Calu3 (cell line): ENCODE data around the gene AHNAK. TPM values are rescaled to one million over a fixed set of nuclear protein-coding genes. Genes with fewer than 3 reads are reported as not detected.

ENCODE experiments used
- BruUV-seq: library from RNA; stranded (reverse); fragments of 400-500 nt; replicated peaks from 2 replicates; lab custom pipeline; 2021; lab: Mats Ljungman, UMichigan
- CTCF ChIA-PET: fragments of 300-600 bp; sonication (Branson Sonifier 250); formaldehyde crosslinking; loops from one replicate; lab custom pipeline; 2022; ENCODE audit warnings: antibody characterized with exemption; lab: Charles Lee
- DNase-seq: peaks from one replicate; pipeline ENCODE4 v3.0.0; 2022
- H3K27ac Mint-ChIP-seq: one replicate; pipeline ENCODE4 v1.8.0; 2022; ENCODE audit warnings: mixed read lengths; ENCODE audit not compliant: unreplicated experiment
- H3K27me3 Mint-ChIP-seq: one replicate; pipeline ENCODE4 v1.8.0; 2022; ENCODE audit warnings: mixed read lengths; ENCODE audit not compliant: unreplicated experiment
- H3K36me3 Mint-ChIP-seq: one replicate; pipeline ENCODE4 v1.8.0; 2022; ENCODE audit warnings: mild to moderate bottlenecking, moderate library complexity, mixed read lengths; ENCODE audit not compliant: insufficient read depth, unreplicated experiment
- H3K4me1 Mint-ChIP-seq: one replicate; pipeline ENCODE4 v1.8.0; 2022; ENCODE audit warnings: mild to moderate bottlenecking, low read depth, mixed read lengths; ENCODE audit not compliant: unreplicated experiment
- H3K4me3 Mint-ChIP-seq: one replicate; pipeline ENCODE4 v1.8.0; 2022; ENCODE audit warnings: mild to moderate bottlenecking, low read depth, moderate library complexity, mixed read lengths; ENCODE audit not compliant: unreplicated experiment
- H3K9me3 Mint-ChIP-seq: one replicate; pipeline ENCODE4 v1.8.0; 2022; ENCODE audit warnings: low read depth, mixed read lengths; ENCODE audit not compliant: unreplicated experiment
- intact Hi-C: fragments of 100-400 bp; cut with micrococcal nuclease; formaldehyde crosslinking; loops from one replicate; pipeline ENCODE4 v1.10.0; 2022; ENCODE audit not compliant: unreplicated experiment
- total RNA-seq: library from RNA; stranded (reverse); gene quantifications from 2 replicates; pipeline ENCODE4 v1.2.3, GENCODE V29; 2022
- TF ChIP-seq, protein P1 (sequence below): fragments of 200-600 bp; IDR thresholded peaks from one replicate; pipeline ENCODE4 v1.8.0; 2022; ENCODE audit warnings: antibody characterized with exemption; ENCODE audit not compliant: unreplicated experiment

The AHNAK gene
- total RNA-seq, 1 experiment from 2014 or later: 246 TPM

DNA sequence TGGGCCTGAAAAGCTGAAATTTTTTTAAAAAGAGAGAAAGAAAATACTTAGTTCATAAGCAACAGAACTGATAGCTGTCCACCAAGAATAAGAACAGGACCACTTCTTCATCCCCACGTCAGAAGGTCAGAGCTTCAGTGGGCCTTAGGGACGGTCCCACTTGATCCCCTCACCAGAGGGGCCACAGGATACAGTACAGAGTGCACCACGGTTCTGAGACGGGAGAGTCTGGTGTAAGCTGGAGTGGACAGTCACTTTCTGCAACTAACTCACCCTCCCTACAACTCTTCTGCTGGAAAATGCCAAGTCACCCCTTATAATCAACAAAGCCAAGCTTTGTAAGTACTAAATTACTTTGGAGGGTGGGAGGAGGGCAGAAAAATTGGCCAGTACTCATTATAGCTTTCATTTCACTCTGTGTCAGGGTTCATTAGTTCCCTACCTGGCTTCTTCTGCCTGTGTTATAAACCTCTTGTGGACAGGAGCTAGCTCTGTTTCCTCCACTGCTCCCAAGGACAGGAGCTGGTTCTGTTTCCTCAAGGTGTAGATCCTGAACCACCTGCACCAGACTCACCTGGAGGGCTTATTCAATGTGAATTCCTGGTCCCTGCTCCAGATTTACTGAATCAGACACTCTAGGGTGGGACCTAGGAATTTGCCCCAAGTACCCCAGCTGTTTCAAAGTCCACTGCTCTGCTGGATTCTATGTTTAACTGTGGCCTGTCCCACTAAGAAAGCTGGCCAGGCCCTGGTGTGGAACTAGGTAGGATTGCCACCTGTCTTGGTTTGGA is 88.2 kb downstream of the AHNAK start:
- BruUV-seq: no TSS peak
- Mint-ChIP-seq H3K27me3 (no peaks in the 10 kb centered on the region), H3K4me3 (no peak overlapping the region), H3K9me3 (no peaks in the 10 kb centered on the region), H3K36me3 (peaks cover 1% of the 10 kb centered on the region), H3K4me1 (no peaks in the 10 kb centered on the region), H3K27ac (no peak overlapping the region)
- intact Hi-C loops: no loop called here
- DNase-seq: no peak
- CTCF ChIA-PET: interaction anchor here (0.5 to 1.5 kb wide), 3 partner anchors 13 to 37 kb away, joined by 3 to 5 read pairs (median 3); no protein-coding TSS in a partner anchor
- TF ChIP-seq, protein P1, sequence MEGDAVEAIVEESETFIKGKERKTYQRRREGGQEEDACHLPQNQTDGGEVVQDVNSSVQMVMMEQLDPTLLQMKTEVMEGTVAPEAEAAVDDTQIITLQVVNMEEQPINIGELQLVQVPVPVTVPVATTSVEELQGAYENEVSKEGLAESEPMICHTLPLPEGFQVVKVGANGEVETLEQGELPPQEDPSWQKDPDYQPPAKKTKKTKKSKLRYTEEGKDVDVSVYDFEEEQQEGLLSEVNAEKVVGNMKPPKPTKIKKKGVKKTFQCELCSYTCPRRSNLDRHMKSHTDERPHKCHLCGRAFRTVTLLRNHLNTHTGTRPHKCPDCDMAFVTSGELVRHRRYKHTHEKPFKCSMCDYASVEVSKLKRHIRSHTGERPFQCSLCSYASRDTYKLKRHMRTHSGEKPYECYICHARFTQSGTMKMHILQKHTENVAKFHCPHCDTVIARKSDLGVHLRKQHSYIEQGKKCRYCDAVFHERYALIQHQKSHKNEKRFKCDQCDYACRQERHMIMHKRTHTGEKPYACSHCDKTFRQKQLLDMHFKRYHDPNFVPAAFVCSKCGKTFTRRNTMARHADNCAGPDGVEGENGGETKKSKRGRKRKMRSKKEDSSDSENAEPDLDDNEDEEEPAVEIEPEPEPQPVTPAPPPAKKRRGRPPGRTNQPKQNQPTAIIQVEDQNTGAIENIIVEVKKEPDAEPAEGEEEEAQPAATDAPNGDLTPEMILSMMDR: no peak

DNA sequence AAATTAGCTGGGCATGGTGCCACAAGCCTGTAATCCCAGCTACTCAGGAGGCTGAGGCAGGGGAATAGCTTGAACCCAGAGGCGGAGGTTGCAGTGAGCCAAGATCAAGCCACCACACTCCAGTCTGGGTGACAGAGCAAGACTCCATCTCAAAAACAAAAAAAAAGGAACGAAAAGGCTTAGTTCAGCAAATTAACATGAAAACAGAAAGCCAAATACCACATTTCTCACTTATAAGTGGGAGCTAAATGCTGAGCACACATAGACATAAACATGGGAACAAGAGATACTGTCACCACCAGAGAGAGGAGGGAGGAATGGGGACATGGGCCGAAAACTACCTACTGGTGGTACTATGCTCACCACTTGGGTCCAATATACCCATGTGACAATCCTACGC is 89.1 kb downstream of the AHNAK start:
- no peak overlapping the region for H3K4me3 Mint-ChIP-seq
- no peaks in the 10 kb centered on the region for H3K4me1 Mint-ChIP-seq
- no peaks in the 10 kb centered on the region for H3K27me3 Mint-ChIP-seq
- no peaks in the 10 kb centered on the region for H3K9me3 Mint-ChIP-seq
- H3K27ac Mint-ChIP-seq: no peak overlapping the region
- intact Hi-C loops: no loop called here
- CTCF ChIA-PET: interaction anchor here (0.5 to 1.5 kb wide), 2 partner anchors 12 to 38 kb away, joined by 3 to 5 read pairs; no protein-coding TSS in a partner anchor
- no TSS peak for BruUV-seq
- H3K36me3 Mint-ChIP-seq: no peaks in the 10 kb centered on the region
- TF ChIP-seq, protein P1: no peak
- DNase-seq: no peak

DNA sequence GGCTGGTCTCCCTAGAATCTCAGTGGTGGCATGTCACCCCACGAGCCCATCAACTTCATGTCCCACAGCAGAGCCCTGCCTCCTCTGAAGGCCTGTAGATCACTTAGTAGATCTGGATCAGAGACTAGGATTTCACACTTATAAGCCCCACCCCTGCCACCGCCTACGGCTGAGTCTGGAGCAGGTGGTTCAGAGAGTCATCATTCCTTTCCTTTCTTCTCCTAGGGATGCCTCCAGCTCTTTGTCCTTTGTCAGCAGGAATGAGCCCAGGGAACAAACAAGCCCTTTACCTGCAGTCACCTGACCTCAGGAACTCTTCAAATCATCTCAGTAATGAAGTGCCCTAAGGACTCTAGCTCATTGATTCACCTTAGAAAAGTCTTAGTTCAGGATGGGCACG is 90.0 kb downstream of the AHNAK start:
- no peak for DNase-seq
- TF ChIP-seq, protein P1: no peak
- Mint-ChIP-seq H3K36me3 (no peaks in the 10 kb centered on the region), H3K4me1 (no peaks in the 10 kb centered on the region), H3K9me3 (no peaks in the 10 kb centered on the region), H3K27me3 (no peaks in the 10 kb centered on the region), H3K27ac (no peak overlapping the region), H3K4me3 (no peak overlapping the region)
- CTCF ChIA-PET: no interaction called here
- no TSS peak for BruUV-seq
- intact Hi-C loops: no loop called here

DNA sequence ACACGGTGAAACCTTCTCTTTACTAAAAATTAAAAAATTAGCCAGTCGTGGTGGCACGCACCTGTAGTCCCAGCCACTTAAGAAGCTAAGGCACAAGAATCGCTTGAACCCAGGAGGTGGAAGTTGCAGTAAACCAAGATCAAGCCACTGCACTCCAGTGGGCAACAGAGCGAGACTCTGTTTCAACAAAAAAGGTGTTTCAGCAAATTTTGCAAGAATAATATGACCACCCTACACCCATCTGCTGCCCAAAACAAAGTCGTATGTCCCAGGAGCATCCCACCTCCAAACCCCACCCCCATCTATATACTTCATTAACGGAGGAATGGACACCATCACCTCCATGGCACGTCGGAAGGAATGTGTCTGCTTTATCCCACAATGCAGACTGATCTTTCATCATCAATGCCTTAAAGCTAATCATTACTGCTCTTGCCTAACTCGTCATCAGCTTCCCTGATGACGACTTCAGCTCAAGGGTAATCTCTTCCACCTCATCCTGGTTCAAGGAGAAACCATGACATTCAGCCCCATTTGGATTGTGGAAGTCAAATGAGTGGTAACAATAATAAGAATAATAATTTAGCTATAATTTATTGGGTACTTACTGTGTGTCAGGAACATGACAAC is 93.7 kb downstream of the AHNAK start:
- no peaks in the 10 kb centered on the region for H3K27me3 Mint-ChIP-seq
- CTCF ChIA-PET: no interaction called here
- BruUV-seq: no TSS peak
- H3K4me3 Mint-ChIP-seq: no peak overlapping the region
- H3K9me3 Mint-ChIP-seq: no peaks in the 10 kb centered on the region
- no peaks in the 10 kb centered on the region for H3K36me3 Mint-ChIP-seq
- H3K27ac Mint-ChIP-seq: no peak overlapping the region
- intact Hi-C loops: no loop called here
- no peak for DNase-seq
- TF ChIP-seq, protein P1: no peak
- no peaks in the 10 kb centered on the region for H3K4me1 Mint-ChIP-seq
